HFFc6 (cell line): ENCODE results near the gene MAP3K10. TPM values are rescaled to one million over a fixed set of nuclear protein-coding genes. Genes with fewer than 3 reads are reported as not detected.

ENCODE experiments used
- DNase-seq: peaks from one replicate; pipeline ENCODE4 v3.0.0-alpha.2; 2018
- H3K27ac Mint-ChIP-seq: 2 replicates; pipeline ENCODE4 v1.8.0; 2020; ENCODE audit warnings: mild to moderate bottlenecking, mixed read lengths
- H3K27me3 Mint-ChIP-seq: 2 replicates; pipeline ENCODE4 v1.8.0; 2021; ENCODE audit warnings: mild to moderate bottlenecking, moderate library complexity, mixed read lengths; ENCODE audit not compliant: insufficient read depth
- H3K36me3 Mint-ChIP-seq: 2 replicates; pipeline ENCODE4 v1.8.0; 2021; ENCODE audit warnings: low read depth, mixed read lengths
- H3K4me1 Mint-ChIP-seq: 2 replicates; pipeline ENCODE4 v1.8.0; 2020; ENCODE audit warnings: low read depth, mixed read lengths
- H3K4me3 Mint-ChIP-seq: 2 replicates; pipeline ENCODE4 v1.8.0; 2020; ENCODE audit warnings: mild to moderate bottlenecking, moderate library complexity, mixed read lengths
- H3K9me3 Mint-ChIP-seq: 2 replicates; pipeline ENCODE4 v1.8.0; 2020; ENCODE audit warnings: mild to moderate bottlenecking, mixed read lengths
- total RNA-seq, 6 experiments: library from RNA; stranded (reverse); fragmentation: NEBNext Ultra II Directional; extraction: Animal tissue kit (Norgen Biotek cat#: 25700); gene quantifications; 2 replicates in 1 of 6; 3 replicates in 5 of 6; pipeline ENCODE4 v1.2.3, GENCODE V29; 2021
- TF ChIP-seq, protein P1 (sequence below): fragments of 200-600 bp; sonication (generic); IDR thresholded peaks from 2 replicates; pipeline ENCODE4 v1.5.0; 2021; ENCODE audit warnings: antibody characterized with exemption, mild to moderate bottlenecking

MAP3K10 gene
- total RNA-seq, 6 experiments from 2014 or later: 10.7 to 14.9 (median 11.3) TPM

DNA sequence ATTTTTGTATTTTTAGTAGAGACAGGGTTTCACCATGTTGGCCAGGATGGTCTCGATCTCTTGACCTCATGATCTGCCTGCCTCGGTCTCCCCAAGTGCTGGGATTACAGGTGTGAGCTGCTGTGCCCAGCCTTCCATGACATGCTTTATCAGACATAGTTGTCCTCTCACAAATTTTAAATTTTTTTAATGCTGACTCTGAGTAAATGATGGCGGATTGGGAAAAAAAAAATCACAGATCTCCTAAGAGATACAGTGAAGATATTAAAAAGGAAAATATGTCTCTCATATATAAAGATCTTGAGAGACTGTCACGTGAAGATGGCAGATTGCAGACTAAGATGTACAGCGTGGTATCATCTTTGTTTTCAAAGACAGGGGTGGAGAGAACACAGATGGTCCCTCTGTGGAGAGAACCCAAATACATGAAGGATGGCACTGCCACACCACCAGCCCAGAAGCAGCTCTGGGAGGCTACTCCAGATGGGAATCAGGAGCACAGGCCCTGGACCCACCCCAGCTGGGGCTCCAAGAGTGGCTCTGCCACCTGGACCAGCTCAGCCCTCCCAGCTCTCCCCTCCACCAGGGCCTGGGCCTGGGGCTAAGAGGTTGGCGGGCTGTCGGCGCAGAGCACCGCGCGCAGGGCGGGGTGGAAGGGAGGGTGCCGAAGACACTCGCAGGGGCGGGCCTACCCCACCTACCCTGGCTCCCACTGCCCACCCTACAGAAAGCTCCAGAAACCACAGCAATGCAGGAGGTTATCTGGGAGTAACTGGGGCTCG, 55.3 kb downstream of the MAP3K10 start:
- Mint-ChIP-seq H3K9me3 (no peaks in the 10 kb centered on the region), H3K36me3 (no peaks in the 10 kb centered on the region), H3K27ac (no peak overlapping the region), H3K4me3 (no peak overlapping the region), H3K27me3 (peaks cover 3% of the 10 kb centered on the region; the same call in 1 of the 2 replicates), H3K4me1 (no peaks in the 10 kb centered on the region; the same call in 1 of the 2 replicates)
- TF ChIP-seq, protein P1, sequence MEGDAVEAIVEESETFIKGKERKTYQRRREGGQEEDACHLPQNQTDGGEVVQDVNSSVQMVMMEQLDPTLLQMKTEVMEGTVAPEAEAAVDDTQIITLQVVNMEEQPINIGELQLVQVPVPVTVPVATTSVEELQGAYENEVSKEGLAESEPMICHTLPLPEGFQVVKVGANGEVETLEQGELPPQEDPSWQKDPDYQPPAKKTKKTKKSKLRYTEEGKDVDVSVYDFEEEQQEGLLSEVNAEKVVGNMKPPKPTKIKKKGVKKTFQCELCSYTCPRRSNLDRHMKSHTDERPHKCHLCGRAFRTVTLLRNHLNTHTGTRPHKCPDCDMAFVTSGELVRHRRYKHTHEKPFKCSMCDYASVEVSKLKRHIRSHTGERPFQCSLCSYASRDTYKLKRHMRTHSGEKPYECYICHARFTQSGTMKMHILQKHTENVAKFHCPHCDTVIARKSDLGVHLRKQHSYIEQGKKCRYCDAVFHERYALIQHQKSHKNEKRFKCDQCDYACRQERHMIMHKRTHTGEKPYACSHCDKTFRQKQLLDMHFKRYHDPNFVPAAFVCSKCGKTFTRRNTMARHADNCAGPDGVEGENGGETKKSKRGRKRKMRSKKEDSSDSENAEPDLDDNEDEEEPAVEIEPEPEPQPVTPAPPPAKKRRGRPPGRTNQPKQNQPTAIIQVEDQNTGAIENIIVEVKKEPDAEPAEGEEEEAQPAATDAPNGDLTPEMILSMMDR: no peak
- no peak for DNase-seq

DNA sequence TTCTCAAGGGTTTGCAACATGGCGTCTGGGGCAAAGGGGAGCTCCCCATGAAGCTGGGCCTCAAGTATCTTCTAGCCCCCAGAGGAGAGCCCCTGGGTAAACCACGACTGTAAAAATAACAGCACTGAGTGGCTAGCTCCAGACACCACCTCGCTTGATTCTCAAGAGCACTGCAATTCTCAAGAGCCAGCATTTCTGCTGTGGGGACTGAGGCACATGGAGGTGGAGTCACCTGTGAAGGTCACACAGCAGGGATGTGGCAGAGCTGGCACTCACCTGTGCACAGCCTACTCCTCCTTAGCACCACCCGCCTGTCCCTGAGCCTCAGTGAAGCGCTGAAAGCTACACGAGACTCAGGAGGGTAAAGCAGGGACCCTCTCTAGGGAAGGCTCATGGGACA, 56.0 kb downstream of the MAP3K10 start:
- H3K9me3 Mint-ChIP-seq: no peaks in the 10 kb centered on the region
- DNase-seq: no peak
- no peaks in the 10 kb centered on the region; the same call in 1 of the 2 replicates for H3K4me1 Mint-ChIP-seq
- no peaks in the 10 kb centered on the region for H3K36me3 Mint-ChIP-seq
- H3K4me3 Mint-ChIP-seq: no peak overlapping the region
- no peak overlapping the region for H3K27ac Mint-ChIP-seq
- TF ChIP-seq, protein P1: no peak
- H3K27me3 Mint-ChIP-seq: peaks cover 3% of the 10 kb centered on the region; the same call in 1 of the 2 replicates

DNA sequence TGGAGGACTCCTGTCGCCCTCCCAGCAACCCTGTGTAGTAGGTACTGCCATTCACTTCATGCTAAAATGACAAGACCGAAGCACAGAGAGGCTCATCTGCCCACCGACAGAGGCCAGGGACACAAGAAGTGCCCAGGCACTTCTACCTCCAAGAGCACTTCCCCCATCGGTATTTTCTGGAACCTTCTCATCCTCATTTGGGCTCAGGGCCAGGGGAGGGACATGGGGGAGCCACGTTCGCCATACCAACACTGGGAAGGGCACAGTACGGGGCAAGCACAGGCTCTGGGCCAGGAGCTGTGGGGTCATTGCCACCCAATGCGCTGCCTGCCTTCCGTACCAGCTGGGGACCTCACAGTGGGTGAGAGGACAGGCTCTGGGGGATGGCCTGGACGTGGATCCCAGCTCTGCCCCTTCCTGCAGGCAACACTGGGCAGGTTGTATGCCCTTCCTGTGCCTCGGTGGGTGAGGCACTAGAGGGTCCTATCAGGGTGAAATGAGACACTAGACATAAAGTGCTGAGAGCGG, 56.6 kb downstream of the MAP3K10 start:
- no peaks in the 10 kb centered on the region; the same call in 1 of the 2 replicates for H3K4me1 Mint-ChIP-seq
- H3K36me3 Mint-ChIP-seq: no peaks in the 10 kb centered on the region
- DNase-seq: no peak
- H3K9me3 Mint-ChIP-seq: no peaks in the 10 kb centered on the region
- H3K27me3 Mint-ChIP-seq: peaks cover 3% of the 10 kb centered on the region; the same call in 1 of the 2 replicates
- H3K4me3 Mint-ChIP-seq: no peak overlapping the region
- H3K27ac Mint-ChIP-seq: no peak overlapping the region
- TF ChIP-seq, protein P1: no peak

DNA sequence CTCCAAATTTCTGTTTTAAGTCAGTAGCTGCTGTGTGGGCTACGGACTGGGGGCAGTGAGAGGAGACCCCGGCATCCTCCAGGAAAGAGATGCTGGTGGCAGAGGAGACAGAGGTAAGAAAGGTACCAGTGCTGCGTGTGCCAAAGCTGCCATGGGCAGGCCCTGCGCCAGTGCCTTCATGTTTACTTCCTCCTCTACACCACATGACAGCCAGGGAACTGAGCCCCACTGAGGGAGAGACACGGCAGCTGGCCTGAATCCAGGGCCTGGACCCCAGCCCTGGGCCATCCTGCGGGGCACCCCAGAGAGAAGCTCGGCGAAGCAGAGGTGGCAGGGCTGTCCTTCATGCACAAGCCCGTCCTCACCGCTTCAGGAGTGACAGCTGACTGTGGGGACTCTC, 58.0 kb downstream of the MAP3K10 start:
- H3K4me3 Mint-ChIP-seq: no peak overlapping the region
- H3K27me3 Mint-ChIP-seq: peaks cover 3% of the 10 kb centered on the region; the same call in 1 of the 2 replicates
- TF ChIP-seq, protein P1: no peak
- H3K9me3 Mint-ChIP-seq: no peaks in the 10 kb centered on the region
- no peak for DNase-seq
- no peak overlapping the region for H3K27ac Mint-ChIP-seq
- no peaks in the 10 kb centered on the region for H3K36me3 Mint-ChIP-seq
- no peaks in the 10 kb centered on the region; the same call in 1 of the 2 replicates for H3K4me1 Mint-ChIP-seq

DNA sequence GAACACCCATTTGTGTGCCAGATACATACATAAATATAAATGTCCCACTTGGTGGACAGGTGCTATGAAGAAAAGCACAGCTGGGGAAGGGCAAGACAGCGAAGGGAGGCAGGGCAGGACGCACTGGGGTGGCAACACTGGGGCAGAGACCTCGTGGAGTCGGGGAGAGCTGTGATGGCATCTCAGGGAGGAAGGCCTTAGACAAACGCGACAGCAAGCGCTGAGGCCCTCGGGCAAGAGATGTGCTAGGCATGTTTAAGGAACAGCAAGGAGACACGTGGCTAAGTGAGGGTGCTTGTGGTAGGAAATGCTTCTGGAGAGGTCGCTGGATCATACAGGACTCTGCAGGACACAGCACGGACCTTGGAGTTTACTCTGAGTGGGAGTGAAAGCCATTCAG, 58.6 kb downstream of the MAP3K10 start:
- no peaks in the 10 kb centered on the region for H3K9me3 Mint-ChIP-seq
- H3K27ac Mint-ChIP-seq: no peak overlapping the region
- peaks cover 3% of the 10 kb centered on the region; the same call in 1 of the 2 replicates for H3K27me3 Mint-ChIP-seq
- no peaks in the 10 kb centered on the region; the same call in 1 of the 2 replicates for H3K4me1 Mint-ChIP-seq
- H3K4me3 Mint-ChIP-seq: no peak overlapping the region
- peaks cover 1% of the 10 kb centered on the region; the same call in 1 of the 2 replicates for H3K36me3 Mint-ChIP-seq
- TF ChIP-seq, protein P1: no peak
- no peak for DNase-seq
